ENCODE results near the gene GIPC2.

Gene GIPC2

GRCh38 chr1:78005448-78005722 lies 40.4 kb upstream of the GIPC2 start:
- no peak for DNase-seq (ENCODE audit: low spot score)
- ChIA-PET POLR2A (ENCODE audit: low non-redundant PET) (interaction anchor here (1.8 kb wide), 1 partner anchor 108 kb away, joined by 19 read pairs; no protein-coding TSS in a partner anchor), CTCF (interaction anchor here (0.6 to 1.8 kb wide), 6 partner anchors 10 to 201 kb away, joined by 3 to 12 read pairs (median 4); no protein-coding TSS in a partner anchor)
- no peak overlapping the region for H3K27ac ChIP-seq
- no peak for TF ChIP-seq CTCF (conservative IDR thresholded peaks at IDR 0.05; ENCODE audit: low read depth)

GRCh38 chr1:78005755-78006154 lies 40.0 kb upstream of the GIPC2 start:
- POLR2A ChIA-PET (ENCODE audit: low non-redundant PET) = no interaction called here
- CTCF ChIA-PET = interaction anchor here (0.6 to 1.8 kb wide), 4 partner anchors 9 to 201 kb away, joined by 3 to 12 read pairs (median 4); no protein-coding TSS in a partner anchor
- peak; percentile 35 for DNase-seq (ENCODE audit: low spot score)
- no peak overlapping the region for H3K27ac ChIP-seq
- no peak for TF ChIP-seq CTCF (conservative IDR thresholded peaks at IDR 0.05; ENCODE audit: low read depth)

- DNase-seq (ENCODE audit: low spot score) = no peak
- CTCF ChIA-PET = interaction anchor here (1.8 kb wide), 1 partner anchor 108 kb away, joined by 12 read pairs; no protein-coding TSS in a partner anchor
- POLR2A ChIA-PET (ENCODE audit: low non-redundant PET) = no interaction called here
- H3K27ac ChIP-seq = no peak overlapping the region
- no peak for TF ChIP-seq CTCF (conservative IDR thresholded peaks at IDR 0.05; ENCODE audit: low read depth)
Observed at GRCh38 chr1:78006521-78006920, 39.2 kb upstream of the GIPC2 start.

GRCh38 chr1:78007677-78008341 lies 38.0 kb upstream of the GIPC2 start:
- ChIA-PET POLR2A (ENCODE audit: low non-redundant PET) (no interaction called here), CTCF (no interaction called here)
- no peak for TF ChIP-seq CTCF (conservative IDR thresholded peaks at IDR 0.05; ENCODE audit: low read depth)
- DNase-seq (ENCODE audit: low spot score) = no peak
- no peak overlapping the region for H3K27ac ChIP-seq

GRCh38 chr1:78009276-78009675 lies 36.5 kb upstream of the GIPC2 start:
- no peak for TF ChIP-seq CTCF (conservative IDR thresholded peaks at IDR 0.05; ENCODE audit: low read depth)
- no peak overlapping the region for H3K27ac ChIP-seq
- DNase-seq (ENCODE audit: low spot score) = no peak
- POLR2A ChIA-PET (ENCODE audit: low non-redundant PET) = no interaction called here
- CTCF ChIA-PET = interaction anchor here (0.5 to 1.3 kb wide), 2 partner anchors 10 to 40 kb away, joined by 3 read pairs; no protein-coding TSS in a partner anchor

DNA sequence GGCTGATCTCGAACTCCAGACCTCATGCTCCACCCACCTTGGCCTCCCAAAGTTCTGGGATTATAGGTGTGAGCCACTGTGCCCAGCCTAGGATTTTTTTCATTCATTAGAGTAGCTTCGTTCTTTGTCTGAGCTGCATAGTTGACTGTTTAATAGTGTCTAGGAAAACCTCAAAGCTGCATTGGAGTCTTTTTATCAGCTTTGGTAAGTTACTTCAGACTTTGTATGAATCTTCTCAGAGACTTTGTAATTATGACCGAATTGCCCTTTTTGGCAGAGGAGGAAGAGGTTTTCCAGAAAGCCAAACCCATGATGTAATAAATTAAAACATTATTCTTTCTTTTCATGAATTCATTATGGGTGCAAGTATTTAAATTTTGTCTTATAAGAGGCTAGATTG lies 35.9 kb upstream of the GIPC2 start:
- TF ChIP-seq CTCF (conservative IDR thresholded peaks at IDR 0.05; ENCODE audit: low read depth) = no peak
- no peak for DNase-seq (ENCODE audit: low spot score)
- CTCF ChIA-PET = interaction anchor here (1.3 kb wide), 1 partner anchor 9 kb away, joined by 3 read pairs; no protein-coding TSS in a partner anchor
- POLR2A ChIA-PET (ENCODE audit: low non-redundant PET) = no interaction called here
- no peak overlapping the region for H3K27ac ChIP-seq
